ENCODE results near the gene RANBP2.

The RANBP2 gene

DNA sequence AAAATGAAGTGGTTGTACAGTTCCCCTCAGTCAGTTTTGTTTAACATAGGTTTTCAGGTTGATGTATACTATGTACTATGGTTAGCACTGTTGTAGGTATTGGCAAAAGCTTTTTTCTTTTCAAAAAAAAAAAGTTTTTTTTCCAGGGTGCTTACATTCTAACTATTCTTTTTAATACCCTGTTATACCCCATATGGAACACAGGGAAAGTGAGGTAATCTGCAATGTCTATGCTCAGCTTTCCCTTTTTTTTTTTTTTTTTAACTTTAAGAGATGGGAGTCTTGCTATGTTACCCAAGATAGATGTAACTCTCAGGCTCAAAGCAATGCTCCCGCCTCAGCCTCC lies 66.7 kb downstream of the RANBP2 start:
- no peak for DNase-seq

- peak; percentile 93 to 94 for DNase-seq
Observed at GRCh38 chr2:108786354-108787215, 67.3 kb downstream of the RANBP2 start, which contains the start of gene CCDC138. Gene CCDC138, plus strand, starts transcription at chr2:108786771. Its CDS starts 52 bp downstream, at chr2:108786823.

DNA sequence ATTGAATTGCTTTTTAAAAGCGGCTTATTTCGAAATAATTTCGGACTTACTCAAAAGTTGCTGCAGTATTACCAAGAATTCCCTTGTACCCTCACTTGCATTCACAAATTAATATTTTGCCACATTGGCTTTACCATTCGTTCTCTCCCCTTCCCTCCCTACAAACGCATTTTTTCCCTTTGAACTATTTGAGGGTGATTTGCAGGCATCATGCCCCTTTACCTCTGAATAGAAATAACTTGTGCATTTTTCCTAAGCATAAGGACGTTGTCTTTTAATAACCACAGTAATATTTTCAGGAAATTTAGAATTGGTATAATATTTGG lies 67.9 kb downstream of the RANBP2 start:
- no peak for DNase-seq

GRCh38 chr2:108803045-108803736 lies 83.9 kb downstream of the RANBP2 start:
- DNase-seq, result no peak

- DNase-seq, result no peak
Observed at GRCh38 chr2:108805032-108805431, 85.8 kb downstream of the RANBP2 start.

DNA sequence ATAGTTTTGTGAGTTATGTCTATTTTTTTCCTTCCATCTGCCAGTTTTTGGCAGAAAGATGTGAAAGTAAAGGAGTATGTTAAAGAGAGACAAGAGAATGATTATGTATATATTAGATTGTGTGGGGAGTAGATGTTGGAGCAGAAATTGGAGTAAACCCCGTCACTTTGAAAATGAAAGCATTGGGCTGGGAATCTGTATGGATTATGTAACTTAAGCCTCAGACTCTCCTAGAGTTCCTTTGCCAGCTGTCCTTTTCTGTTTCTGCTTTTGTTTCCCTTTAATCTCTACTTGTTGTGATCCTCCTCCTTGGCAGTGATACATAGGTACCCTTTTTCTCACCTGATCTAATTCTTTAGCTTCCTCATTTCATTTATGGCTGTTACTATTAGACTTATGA lies 86.5 kb downstream of the RANBP2 start:
- no peak for DNase-seq

DNA sequence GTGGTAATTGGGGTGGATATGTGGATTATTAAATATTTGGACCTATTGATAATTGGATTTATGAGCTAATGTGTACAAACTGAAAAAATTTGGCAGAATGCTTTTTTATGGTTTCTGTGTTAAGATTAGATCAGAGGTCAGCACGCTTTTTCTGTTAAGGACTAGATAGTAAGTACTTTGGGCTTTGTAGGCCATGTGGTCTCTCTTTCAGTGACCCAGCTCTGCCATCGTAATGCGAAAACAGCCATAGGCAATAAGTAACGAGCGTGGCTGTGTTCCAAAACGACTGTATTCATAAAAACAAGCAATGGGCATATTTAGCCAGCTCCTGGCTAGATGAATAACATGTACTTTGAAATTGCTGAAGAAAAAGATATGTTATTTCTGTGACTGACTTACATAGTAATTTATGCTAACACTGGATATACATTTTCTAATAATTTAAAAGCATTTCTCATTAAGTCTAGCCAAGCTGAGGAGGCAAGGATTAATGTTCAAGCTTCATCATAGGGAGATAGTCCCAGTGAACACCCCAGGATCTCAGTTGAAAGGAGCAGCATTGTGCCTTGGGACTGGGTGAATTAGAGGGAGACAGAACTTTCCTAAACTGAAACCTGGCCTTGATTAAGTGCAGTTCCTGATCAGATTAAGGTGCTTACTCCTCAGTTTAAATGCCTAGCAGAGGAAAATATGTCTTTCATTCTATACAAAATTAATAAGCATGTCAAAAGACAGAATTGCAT lies 87.3 kb downstream of the RANBP2 start:
- DNase-seq, result no peak

GRCh38 chr2:108809936-108810335 lies 90.7 kb downstream of the RANBP2 start:
- no peak for DNase-seq

DNA sequence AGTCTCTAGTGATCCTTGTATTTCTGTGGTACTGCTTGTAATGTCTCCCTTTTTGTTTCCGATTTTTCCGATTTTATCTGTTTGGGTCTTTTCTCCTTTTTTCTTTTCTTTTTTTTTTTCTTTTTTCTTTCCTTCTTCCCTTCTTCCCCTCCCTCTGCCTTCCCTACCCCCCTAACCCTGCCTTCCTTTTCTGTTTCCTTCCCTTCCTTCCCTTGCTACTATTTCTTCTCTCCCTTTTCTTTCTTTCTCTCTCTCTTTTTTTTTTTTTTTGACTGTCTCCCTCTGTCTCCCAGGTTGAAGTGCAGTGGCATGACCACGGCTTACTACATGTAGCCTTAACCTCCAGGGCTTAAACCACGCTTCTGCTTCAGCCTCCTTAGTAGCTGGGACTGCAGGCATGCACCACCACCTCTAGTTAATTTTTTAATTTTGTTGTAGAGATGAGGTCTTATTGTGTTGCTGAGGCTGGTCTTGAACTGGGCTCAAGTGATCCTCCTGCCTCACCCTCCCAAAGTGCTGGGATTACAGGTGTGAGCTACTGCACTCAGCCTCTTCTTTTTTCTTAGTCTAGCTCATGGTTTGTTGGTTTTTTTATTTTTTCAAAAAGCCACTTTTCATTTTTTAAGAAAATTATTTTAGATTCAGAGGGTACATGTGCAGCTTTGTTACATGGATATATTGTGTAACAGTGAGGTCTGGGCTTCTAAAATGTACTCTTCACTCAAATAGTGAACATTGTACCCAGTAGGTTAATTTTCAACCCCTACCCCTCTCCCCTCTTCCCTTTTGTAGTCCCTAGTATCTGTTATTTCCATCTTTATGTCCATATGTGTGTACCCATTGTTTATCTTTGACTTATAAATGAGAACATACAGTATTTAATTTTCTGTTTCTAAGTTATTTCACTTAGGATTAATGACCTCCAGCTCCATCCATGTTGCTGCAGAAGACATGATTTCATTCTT lies 92.0 kb downstream of the RANBP2 start:
- no peak for DNase-seq

DNA sequence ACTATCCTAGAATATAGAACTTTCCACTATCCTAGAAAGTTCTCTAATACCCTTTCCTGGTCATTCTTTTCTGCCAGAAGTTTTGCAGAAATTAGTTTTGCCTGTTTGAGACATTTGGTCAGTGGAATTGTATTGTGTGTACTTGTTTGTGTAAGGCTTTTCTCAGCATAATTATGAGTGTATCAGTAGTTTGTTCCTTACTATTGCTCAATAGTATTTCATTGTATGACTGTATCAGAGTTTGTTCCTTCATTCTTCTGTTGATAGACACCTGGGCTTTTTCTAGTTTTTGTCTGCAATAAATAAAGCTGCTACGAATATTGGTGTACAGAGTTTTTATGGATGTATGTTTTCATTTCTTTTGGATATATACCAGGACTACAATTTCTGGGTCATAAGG lies 94.5 kb downstream of the RANBP2 start:
- no peak for DNase-seq

DNA sequence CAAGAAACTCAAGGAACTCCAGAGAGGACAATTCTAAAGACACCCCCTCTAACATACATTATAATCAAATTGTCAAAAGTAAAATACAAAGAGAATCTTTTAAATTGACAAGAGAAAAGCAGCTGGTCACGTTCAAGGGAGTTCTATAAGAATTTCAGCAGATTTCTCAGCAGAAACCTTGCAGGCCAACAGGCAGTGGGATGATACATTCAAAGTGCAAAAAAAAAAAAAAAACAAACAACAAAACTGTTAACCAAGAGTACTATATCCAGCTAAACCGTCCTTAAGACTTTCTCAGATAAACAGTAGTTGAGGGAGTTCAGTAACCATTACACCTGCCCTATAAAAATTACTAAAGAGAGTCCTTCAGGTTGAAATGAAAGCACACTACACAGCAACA lies 101.2 kb downstream of the RANBP2 start:
- no peak for DNase-seq

GRCh38 chr2:108823286-108823685 lies 104.0 kb downstream of the RANBP2 start:
- DNase-seq, result no peak

DNA sequence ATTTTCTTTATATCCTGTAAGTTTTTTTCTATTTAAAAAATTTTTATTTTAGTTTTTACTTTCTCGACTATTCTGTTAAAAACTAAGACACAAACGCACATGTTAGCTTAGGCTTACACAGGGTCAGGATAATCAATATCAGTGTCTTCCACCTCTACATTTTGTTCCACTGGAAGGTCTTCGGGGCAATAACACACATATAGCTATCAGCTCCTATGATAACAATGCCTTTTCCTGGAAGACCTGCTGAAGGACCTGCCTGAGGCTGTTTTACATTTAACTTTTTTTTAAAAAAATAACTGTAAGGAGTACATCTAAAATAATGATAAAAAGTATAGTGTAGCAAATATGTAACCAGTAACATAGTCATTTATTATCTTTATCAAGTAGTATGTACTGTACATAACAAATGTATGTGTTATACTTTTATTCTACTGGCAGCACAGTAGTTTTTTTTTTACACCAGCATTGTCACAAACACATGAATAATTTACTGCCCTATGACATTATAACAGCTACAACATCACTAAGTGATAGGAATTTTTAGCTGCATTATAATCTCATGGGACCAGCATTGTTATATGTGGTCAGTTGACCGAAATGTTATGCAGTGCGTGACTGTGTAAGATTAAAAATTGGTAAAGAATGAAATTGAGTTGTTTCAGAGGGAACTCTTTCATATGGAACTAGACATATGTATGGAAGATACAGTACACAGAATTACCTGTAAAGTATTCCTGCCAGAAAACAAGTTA lies 105.2 kb downstream of the RANBP2 start:
- DNase-seq, result no peak

DNA sequence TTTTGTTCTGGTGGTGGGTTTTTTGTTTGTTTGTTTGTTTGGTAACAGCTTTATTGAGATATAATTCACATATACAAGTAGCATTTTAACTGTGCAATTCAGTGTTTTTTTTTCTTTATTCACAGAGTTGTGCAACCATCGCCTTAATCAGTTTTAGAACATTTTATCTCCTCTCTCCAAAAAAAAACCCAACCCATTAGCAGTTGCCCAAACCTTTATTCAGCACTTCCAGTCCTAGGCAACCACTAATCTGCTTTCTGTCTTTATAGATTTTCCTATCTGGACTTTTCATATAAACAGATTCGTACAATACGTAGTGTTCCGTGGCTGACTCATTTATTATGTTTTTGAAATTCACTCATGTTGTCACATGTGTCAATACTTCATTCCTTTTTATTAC lies 106.0 kb downstream of the RANBP2 start:
- DNase-seq, result no peak

DNA sequence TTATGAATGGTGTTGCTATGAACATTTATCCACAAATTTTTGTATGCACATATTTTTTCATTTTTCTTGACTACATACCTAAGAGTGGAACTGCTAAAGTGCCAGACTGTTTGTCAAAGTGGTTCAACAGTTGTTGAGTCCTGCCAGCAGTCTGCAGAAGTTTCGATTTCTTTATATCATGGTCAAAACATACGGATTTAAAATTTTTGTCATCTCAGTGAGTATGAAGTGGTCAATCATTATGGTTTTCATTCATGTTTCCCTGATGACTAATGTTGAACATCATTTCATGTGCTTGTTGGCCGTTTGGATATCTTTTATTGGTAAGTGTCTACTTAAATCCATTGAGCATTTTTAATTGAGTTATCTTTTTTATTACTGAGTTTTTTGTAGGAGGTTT lies 106.5 kb downstream of the RANBP2 start:
- no peak for DNase-seq

- DNase-seq, result no peak
Observed at GRCh38 chr2:108829578-108830310, 110.5 kb downstream of the RANBP2 start.

- DNase-seq, result no peak
Observed at GRCh38 chr2:108833219-108833618, 113.9 kb downstream of the RANBP2 start.

GRCh38 chr2:108834620-108835019 lies 115.3 kb downstream of the RANBP2 start:
- DNase-seq, result no peak

GRCh38 chr2:108835040-108835439 lies 115.8 kb downstream of the RANBP2 start:
- no peak for DNase-seq
